ENCODE results near the gene OR13G1.
A peak's percentile ranks its signal among the peaks of the same experiment; 100 is the strongest.
"Not testable (repeated sequence)": the region's sequence is repeated elsewhere in the genome, so short reads cannot be mapped to it uniquely, and the experiment has no call there.

OR13G1 gene

DNA sequence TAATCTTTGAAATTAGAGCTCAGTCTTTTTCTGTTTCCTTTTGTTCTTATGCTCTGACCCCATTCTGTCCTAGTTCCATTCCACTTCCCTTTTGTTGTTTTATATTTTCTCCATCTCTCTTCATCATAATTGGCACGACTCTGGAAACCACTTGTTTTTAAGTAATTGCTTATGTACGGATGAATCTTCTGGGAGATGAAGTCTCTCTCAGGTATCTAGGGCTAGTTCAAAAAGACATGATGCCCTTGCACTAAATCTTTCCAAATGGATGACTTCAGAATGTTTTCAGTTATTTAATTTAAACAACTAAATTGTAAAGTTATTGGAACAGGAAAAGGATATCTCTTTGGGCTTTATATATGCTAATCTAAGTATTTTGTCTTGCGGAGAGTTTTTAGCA, 37.0 kb upstream of the OR13G1 start, which contains the start of gene OR6F1:
Gene OR6F1 (minus strand): TSS at position 101 of the 400 bp plus-strand sequence. CDS start 3,891 bp downstream, outside the sequence.
- TF ChIP-seq ISL1 (CRISPR knock-in tag; IDR thresholded peaks at IDR 0.05) (no peak), ZNF565 (CRISPR knock-in tag; conservative IDR thresholded peaks at IDR 0.05; ENCODE audit: low read depth) (no peak), TOX (CRISPR knock-in tag; IDR thresholded peaks at IDR 0.05; ENCODE audit: borderline replicate concordance) (no peak), RARB (CRISPR knock-in tag; IDR thresholded peaks at IDR 0.05) (no peak), ZFP30 (CRISPR knock-in tag; IDR thresholded peaks at IDR 0.05) (no peak), SNAI2 (CRISPR knock-in tag; IDR thresholded peaks at IDR 0.05) (no peak), ZC3H10 (CRISPR knock-in tag; IDR thresholded peaks at IDR 0.05) (no peak), ZNF8 (CRISPR knock-in tag; IDR thresholded peaks at IDR 0.05) (no peak), PPARA (CRISPR knock-in tag; IDR thresholded peaks at IDR 0.05; ENCODE audit: borderline replicate concordance) (no peak), OSR1 (CRISPR knock-in tag; IDR thresholded peaks at IDR 0.05) (no peak)
- TF ChIP-seq, protein P1, sequence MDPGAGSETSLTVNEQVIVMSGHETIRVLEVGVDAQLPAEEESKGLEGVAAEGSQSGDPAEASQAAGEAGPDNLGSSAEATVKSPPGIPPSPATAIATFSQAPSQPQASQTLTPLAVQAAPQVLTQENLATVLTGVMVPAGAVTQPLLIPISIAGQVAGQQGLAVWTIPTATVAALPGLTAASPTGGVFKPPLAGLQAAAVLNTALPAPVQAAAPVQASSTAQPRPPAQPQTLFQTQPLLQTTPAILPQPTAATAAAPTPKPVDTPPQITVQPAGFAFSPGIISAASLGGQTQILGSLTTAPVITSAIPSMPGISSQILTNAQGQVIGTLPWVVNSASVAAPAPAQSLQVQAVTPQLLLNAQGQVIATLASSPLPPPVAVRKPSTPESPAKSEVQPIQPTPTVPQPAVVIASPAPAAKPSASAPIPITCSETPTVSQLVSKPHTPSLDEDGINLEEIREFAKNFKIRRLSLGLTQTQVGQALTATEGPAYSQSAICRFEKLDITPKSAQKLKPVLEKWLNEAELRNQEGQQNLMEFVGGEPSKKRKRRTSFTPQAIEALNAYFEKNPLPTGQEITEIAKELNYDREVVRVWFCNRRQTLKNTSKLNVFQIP (CRISPR knock-in tag; IDR thresholded peaks at IDR 0.05; ENCODE audit: borderline replicate concordance, low read depth), result no peak
- no peak for ATAC-seq

DNA sequence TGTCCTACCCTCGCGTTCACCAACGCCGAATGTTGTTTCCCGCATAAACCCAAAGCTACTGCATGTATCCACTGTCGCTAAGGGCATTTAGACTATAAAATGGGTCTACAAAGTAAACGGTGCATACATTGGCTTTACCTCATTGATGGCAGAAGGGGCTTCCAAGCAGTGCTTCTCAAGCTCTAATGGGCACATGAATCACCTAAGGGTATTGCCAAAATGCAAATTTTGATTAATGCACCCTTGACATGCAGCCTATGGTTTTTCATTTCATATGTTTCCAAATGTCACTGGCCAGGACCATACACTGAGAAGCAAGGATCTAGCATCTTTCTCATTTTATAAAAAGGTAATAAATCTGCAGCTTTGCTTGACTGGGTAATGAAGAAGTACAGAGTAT, 34.2 kb upstream of the OR13G1 start:
- ATAC-seq, result no peak
- TF ChIP-seq ESRRG (CRISPR knock-in tag; IDR thresholded peaks at IDR 0.05), result no peak

DNA sequence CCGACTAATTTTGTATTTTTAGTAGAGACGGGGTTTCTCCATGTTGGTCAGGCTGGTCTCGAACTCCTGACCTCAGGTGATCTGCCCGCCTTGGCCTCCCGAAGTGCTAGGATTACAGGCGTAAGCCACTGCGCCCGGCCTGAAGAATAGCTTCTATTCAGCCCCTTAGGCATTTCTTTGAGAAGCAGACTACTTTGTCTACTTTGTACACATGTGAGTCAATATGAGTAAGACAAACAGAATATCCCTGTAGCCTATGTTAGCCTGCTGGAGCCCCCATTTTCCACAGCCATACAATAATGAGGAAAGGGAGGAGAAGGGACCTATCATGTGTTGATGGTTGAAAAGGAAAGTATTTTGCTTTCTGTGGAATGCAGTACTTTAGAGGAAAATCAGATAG, 31.1 kb upstream of the OR13G1 start:
- not testable (repeated sequence) for ATAC-seq

DNA sequence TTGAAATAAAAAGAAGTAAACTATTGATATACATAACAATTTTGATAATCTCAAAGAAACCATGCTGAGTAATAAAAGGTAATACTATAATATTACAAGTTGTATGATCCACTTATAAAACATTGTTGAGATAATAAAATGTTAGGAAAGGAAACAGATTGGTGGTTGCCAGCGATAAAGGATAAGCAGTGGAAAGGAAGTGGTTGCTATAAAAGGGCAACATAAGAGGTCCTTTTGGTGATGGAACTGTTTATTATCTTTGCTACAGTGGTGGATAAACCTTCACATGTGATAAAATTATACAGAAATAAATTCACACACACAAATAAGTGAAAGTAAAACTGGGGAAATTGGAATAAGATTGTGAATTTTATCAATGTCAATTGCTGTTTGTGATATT, 21.8 kb upstream of the OR13G1 start:
- TF ChIP-seq BACH2 (CRISPR knock-in tag; IDR thresholded peaks at IDR 0.05; ENCODE audit: borderline replicate concordance) (no peak), OSR1 (CRISPR knock-in tag; IDR thresholded peaks at IDR 0.05) (no peak), GLIS3 (CRISPR knock-in tag; IDR thresholded peaks at IDR 0.05) (no peak), TOX (CRISPR knock-in tag; IDR thresholded peaks at IDR 0.05; ENCODE audit: borderline replicate concordance) (no peak), ESRRG (CRISPR knock-in tag; IDR thresholded peaks at IDR 0.05) (no peak), TCF4 (CRISPR knock-in tag; IDR thresholded peaks at IDR 0.05; ENCODE audit: borderline replicate concordance) (no peak)
- TF ChIP-seq, protein P2, sequence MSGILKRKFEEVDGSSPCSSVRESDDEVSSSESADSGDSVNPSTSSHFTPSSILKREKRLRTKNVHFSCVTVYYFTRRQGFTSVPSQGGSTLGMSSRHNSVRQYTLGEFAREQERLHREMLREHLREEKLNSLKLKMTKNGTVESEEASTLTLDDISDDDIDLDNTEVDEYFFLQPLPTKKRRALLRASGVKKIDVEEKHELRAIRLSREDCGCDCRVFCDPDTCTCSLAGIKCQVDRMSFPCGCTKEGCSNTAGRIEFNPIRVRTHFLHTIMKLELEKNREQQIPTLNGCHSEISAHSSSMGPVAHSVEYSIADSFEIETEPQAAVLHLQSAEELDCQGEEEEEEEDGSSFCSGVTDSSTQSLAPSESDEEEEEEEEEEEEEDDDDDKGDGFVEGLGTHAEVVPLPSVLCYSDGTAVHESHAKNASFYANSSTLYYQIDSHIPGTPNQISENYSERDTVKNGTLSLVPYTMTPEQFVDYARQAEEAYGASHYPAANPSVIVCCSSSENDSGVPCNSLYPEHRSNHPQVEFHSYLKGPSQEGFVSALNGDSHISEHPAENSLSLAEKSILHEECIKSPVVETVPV (CRISPR knock-in tag; IDR thresholded peaks at IDR 0.05), result no peak
- TF ChIP-seq, protein P3, sequence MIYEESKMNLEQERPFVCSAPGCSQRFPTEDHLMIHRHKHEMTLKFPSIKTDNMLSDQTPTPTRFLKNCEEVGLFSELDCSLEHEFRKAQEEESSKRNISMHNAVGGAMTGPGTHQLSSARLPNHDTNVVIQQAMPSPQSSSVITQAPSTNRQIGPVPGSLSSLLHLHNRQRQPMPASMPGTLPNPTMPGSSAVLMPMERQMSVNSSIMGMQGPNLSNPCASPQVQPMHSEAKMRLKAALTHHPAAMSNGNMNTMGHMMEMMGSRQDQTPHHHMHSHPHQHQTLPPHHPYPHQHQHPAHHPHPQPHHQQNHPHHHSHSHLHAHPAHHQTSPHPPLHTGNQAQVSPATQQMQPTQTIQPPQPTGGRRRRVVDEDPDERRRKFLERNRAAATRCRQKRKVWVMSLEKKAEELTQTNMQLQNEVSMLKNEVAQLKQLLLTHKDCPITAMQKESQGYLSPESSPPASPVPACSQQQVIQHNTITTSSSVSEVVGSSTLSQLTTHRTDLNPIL (CRISPR knock-in tag; IDR thresholded peaks at IDR 0.05; ENCODE audit: low read depth), result no peak
- TF ChIP-seq, protein P1 (CRISPR knock-in tag; IDR thresholded peaks at IDR 0.05; ENCODE audit: borderline replicate concordance, low read depth), result no peak
- ATAC-seq, result no peak

DNA sequence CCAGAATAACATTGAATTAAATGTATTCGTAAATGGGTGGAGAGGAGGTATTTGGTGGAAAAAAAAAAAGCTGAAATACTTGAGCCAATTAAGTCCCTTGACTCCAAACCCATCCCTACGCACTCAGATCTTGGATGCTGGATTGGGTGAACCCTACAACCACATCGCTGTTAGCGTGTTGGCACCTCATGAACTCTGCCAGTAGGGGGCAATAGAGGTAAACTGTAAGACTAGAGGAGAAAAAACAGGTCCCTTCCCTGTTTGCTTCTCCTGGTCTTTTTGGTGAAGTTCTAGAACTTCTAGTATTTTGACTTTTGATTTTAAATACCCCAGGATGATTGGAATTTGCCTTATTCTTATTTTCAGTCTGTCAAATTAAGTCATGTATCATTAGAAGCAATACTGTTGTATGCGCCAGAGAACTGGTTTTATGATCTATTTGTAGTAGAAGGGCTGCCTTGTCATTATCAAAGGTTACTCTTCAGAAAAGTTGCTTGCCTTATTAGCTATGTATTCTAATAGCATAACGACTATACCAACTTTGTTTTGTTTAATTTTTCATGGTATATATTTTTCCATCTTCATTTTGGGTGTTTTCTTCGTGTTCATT, 1.9 kb upstream of the OR13G1 start:
- TF ChIP-seq, protein P3 (CRISPR knock-in tag; IDR thresholded peaks at IDR 0.05; ENCODE audit: low read depth), result no peak
- no peak for TF ChIP-seq ZNF565 (CRISPR knock-in tag; conservative IDR thresholded peaks at IDR 0.05; ENCODE audit: low read depth)
- no peak for TF ChIP-seq ARNTL (CRISPR knock-in tag; IDR thresholded peaks at IDR 0.05; ENCODE audit: borderline replicate concordance, low read depth)
- no peak for TF ChIP-seq ZNF70 (CRISPR knock-in tag; IDR thresholded peaks at IDR 0.05)
- no peak for TF ChIP-seq ZNF8 (CRISPR knock-in tag; IDR thresholded peaks at IDR 0.05)
- no peak for TF ChIP-seq CSDC2 (CRISPR knock-in tag; IDR thresholded peaks at IDR 0.05)
- no peak for TF ChIP-seq ZFP30 (CRISPR knock-in tag; IDR thresholded peaks at IDR 0.05)
- TF ChIP-seq ESRRG (CRISPR knock-in tag; IDR thresholded peaks at IDR 0.05), result no peak
- TF ChIP-seq, protein P4, sequence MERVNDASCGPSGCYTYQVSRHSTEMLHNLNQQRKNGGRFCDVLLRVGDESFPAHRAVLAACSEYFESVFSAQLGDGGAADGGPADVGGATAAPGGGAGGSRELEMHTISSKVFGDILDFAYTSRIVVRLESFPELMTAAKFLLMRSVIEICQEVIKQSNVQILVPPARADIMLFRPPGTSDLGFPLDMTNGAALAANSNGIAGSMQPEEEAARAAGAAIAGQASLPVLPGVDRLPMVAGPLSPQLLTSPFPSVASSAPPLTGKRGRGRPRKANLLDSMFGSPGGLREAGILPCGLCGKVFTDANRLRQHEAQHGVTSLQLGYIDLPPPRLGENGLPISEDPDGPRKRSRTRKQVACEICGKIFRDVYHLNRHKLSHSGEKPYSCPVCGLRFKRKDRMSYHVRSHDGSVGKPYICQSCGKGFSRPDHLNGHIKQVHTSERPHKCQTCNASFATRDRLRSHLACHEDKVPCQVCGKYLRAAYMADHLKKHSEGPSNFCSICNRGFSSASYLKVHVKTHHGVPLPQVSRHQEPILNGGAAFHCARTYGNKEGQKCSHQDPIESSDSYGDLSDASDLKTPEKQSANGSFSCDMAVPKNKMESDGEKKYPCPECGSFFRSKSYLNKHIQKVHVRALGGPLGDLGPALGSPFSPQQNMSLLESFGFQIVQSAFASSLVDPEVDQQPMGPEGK (CRISPR knock-in tag; IDR thresholded peaks at IDR 0.05; ENCODE audit: borderline replicate concordance), result no peak
- TF ChIP-seq TCF4 (CRISPR knock-in tag; IDR thresholded peaks at IDR 0.05; ENCODE audit: borderline replicate concordance), result no peak
- TF ChIP-seq PPARA (CRISPR knock-in tag; IDR thresholded peaks at IDR 0.05; ENCODE audit: borderline replicate concordance), result no peak
- TF ChIP-seq RARB (CRISPR knock-in tag; IDR thresholded peaks at IDR 0.05), result no peak
- TF ChIP-seq, protein P2 (CRISPR knock-in tag; IDR thresholded peaks at IDR 0.05), result no peak
- no peak for TF ChIP-seq ZC3H10 (CRISPR knock-in tag; IDR thresholded peaks at IDR 0.05)
- TF ChIP-seq ZFP3 (CRISPR knock-in tag; IDR thresholded peaks at IDR 0.05), result no peak
- TF ChIP-seq GLIS3 (CRISPR knock-in tag; IDR thresholded peaks at IDR 0.05), result no peak
- peak; percentile 81 for ATAC-seq
